MCF 10A (cell line): Measurements from ENCODE around the gene RGS14. TPM values are rescaled to one million over a fixed set of nuclear protein-coding genes. Genes with fewer than 3 reads are reported as not detected.

Source experiments
- BruUV-seq: library from RNA; stranded (reverse); fragments of 400-500 nt; replicated peaks from 2 replicates; lab custom pipeline; 2021; lab: Mats Ljungman, UMichigan
- CTCF ChIA-PET: fragments of 300-600 bp; sonication (Branson Sonifier 250); formaldehyde crosslinking; extraction: SDS; loops from one replicate; lab custom pipeline; 2021; ENCODE audit warnings: antibody characterized with exemption, inconsistent platforms; lab: Yijun Ruan, JAX
- POLR2A ChIA-PET: fragments of 300-600, 350-650 bp; sonication (Branson Sonifier 250); formaldehyde crosslinking; extraction: SDS; loops from one replicate; lab custom pipeline; 2020; ENCODE audit warnings: antibody characterized with exemption, inconsistent platforms; lab: Yijun Ruan, JAX
- DNase-seq: peaks from one replicate; pipeline ENCODE4 v3.0.0-alpha.2; 2018; ENCODE audit not compliant: unreplicated experiment
- H3K27ac Mint-ChIP-seq: one replicate; pipeline ENCODE4 v1.8.0; 2022; ENCODE audit warnings: mild to moderate bottlenecking, low read depth, mixed read lengths; ENCODE audit not compliant: unreplicated experiment
- H3K27me3 Mint-ChIP-seq: one replicate; pipeline ENCODE4 v1.8.0; 2022; ENCODE audit warnings: mixed read lengths; ENCODE audit not compliant: insufficient read depth, unreplicated experiment
- H3K36me3 Mint-ChIP-seq: one replicate; pipeline ENCODE4 v1.8.0; 2022; ENCODE audit warnings: mild to moderate bottlenecking, moderate library complexity, mixed read lengths; ENCODE audit not compliant: insufficient read depth, unreplicated experiment
- H3K4me1 Mint-ChIP-seq: one replicate; pipeline ENCODE4 v1.8.0; 2022; ENCODE audit warnings: mixed read lengths; ENCODE audit not compliant: insufficient read depth, unreplicated experiment
- H3K4me3 Mint-ChIP-seq: one replicate; pipeline ENCODE4 v1.8.0; 2022; ENCODE audit warnings: mild to moderate bottlenecking, moderate library complexity, mixed read lengths; ENCODE audit not compliant: unreplicated experiment
- H3K9me3 Mint-ChIP-seq: one replicate; pipeline ENCODE4 v1.8.0; 2022; ENCODE audit warnings: mixed read lengths; ENCODE audit not compliant: unreplicated experiment
- CTCF ChIP-seq: fragments of 200-600 bp; IDR thresholded peaks from one replicate; pipeline ENCODE4 v1.8.0; 2022; ENCODE audit warnings: antibody characterized with exemption, mild to moderate bottlenecking; ENCODE audit not compliant: unreplicated experiment
- intact Hi-C: fragments of 100-400 bp; cut with micrococcal nuclease; formaldehyde crosslinking; loops from 2 replicates; pipeline ENCODE4 v1.14.1; 2022
- total RNA-seq: library from RNA; stranded (reverse); gene quantifications from 2 replicates; pipeline ENCODE4 v1.2.3, GENCODE V29; 2022

The RGS14 gene
- total RNA-seq, 1 experiment from 2014 or later, result 7.8 TPM

- Mint-ChIP-seq H3K36me3 (peaks cover 6% of the 10 kb centered on the region), H3K4me1 (peaks cover 8% of the 10 kb centered on the region), H3K9me3 (no peaks in the 10 kb centered on the region), H3K27ac (no peak overlapping the region), H3K27me3 (no peaks in the 10 kb centered on the region), H3K4me3 (no peak overlapping the region)
- CTCF ChIA-PET, result interaction anchor here (0.6 to 14.3 kb wide), 5 partner anchors 16 to 761 kb away, joined by 3 to 134 read pairs (median 3); partner anchors contain the start of gene F12
- no TSS peak for BruUV-seq
- TF ChIP-seq CTCF, result no peak
- DNase-seq, result no peak
- POLR2A ChIA-PET, result interaction anchor here (0.6 to 1.2 kb wide), 2 partner anchors 18 to 71 kb away, joined by 3 read pairs; no protein-coding TSS in a partner anchor
- intact Hi-C loops, result no loop called here
Measured at GRCh38 chr5:177421062-177421798, 63.5 kb downstream of the RGS14 start.

Other genes with a start within 250 kb of the RGS14 start
- gene NSD1, start 224.2 kb upstream of the RGS14 start, total RNA-seq, result 110 and 111 TPM in 2 replicates
- 34.3 and 42.6 TPM in 2 replicates for gene RAB24, start 54.2 kb upstream of the RGS14 start, total RNA-seq
- 217 and 267 TPM in 2 replicates for gene PRELID1, start 54.1 kb upstream of the RGS14 start, total RNA-seq
- gene MXD3, start 46.0 kb upstream of the RGS14 start, total RNA-seq, result 8.4 and 13.2 TPM in 2 replicates
- 221 and 279 TPM in 2 replicates for gene LMAN2, start 6.3 kb upstream of the RGS14 start, total RNA-seq
- gene SLC34A1, start 26.5 kb downstream of the RGS14 start, total RNA-seq, result not detected in 2 replicates
- not detected in 2 replicates for gene PFN3, start 42.7 kb downstream of the RGS14 start, total RNA-seq
- 13.6 and 16.5 TPM in 2 replicates for gene F12, start 51.6 kb downstream of the RGS14 start, total RNA-seq
- gene GRK6, start 68.8 kb downstream of the RGS14 start, total RNA-seq, result 45.2 and 52.0 TPM in 2 replicates
- 15.0 and 23.2 TPM in 2 replicates for gene PRR7, start 88.9 kb downstream of the RGS14 start, total RNA-seq
- 149 and 165 TPM in 2 replicates for gene DBN1, start 115.7 kb downstream of the RGS14 start, total RNA-seq
- gene PDLIM7, start 139.7 kb downstream of the RGS14 start, total RNA-seq, result 164 and 257 TPM in 2 replicates
- gene DOK3, start 151.9 kb downstream of the RGS14 start, total RNA-seq, result 5.4 and 6.0 TPM in 2 replicates
- 125 and 135 TPM in 2 replicates for gene DDX41, start 159.0 kb downstream of the RGS14 start, total RNA-seq
- 73.5 and 80.4 TPM in 2 replicates for gene FAM193B, start 196.6 kb downstream of the RGS14 start, total RNA-seq
- gene TMED9, start 234.3 kb downstream of the RGS14 start, total RNA-seq, result 301 and 365 TPM in 2 replicates
- gene B4GALT7, start 242.2 kb downstream of the RGS14 start, total RNA-seq, result 37.9 and 38.8 TPM in 2 replicates